ENCODE results near the gene SLC51B. TPM values are rescaled to one million over a fixed set of nuclear protein-coding genes. Genes with fewer than 3 reads are reported as not detected.
"Not testable (repeated sequence)": the region's sequence is repeated elsewhere in the genome, so short reads cannot be mapped to it uniquely, and the experiment has no call there.

Gene SLC51B
- total and polyA plus RNA-seq, 10 of the 15 experiments (the other 5 are each of a cell fraction or from before 2014, with no cell fraction given): 0.05 to 0.17 (median 0.13) TPM; not detected in 7

DNA sequence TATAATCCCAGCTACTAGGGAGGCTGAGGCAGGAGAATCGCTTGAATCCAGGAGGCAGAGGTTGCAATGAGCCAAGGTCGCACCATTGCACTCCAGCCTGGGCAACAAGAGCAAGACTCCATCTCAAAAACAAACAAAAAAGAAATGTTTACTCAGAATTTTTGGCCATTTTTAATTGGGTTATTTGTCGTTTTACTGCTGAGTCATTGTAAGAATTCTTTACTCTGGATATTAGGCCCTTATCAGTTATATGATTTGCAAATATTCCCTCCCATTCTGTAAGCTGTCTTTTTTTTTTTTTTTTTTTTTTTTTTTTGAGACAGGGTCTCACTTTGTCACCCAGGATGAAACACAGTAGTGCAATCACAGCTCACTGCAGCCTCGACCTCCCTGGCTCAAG is 34.0 kb upstream of the SLC51B start:
- H3K27ac ChIP-seq (ENCODE audit: control insufficient read depth, insufficient read depth); DNase-seq (ENCODE audit: low read depth, low spot score); H3K4me1 ChIP-seq (ENCODE audit: control insufficient read depth, insufficient read depth, low read length); H4K20me1 ChIP-seq (ENCODE audit: control insufficient read depth, insufficient read depth); H3K79me2 ChIP-seq (ENCODE audit: control insufficient read depth, insufficient read depth, low read length); H3K27me3 ChIP-seq (replicated peaks in 1 of 2; ENCODE audit: control insufficient read depth in 2 of 2, insufficient read depth in 2 of 2, low read length in 1 of 2); H2AFZ ChIP-seq (ENCODE audit: control insufficient read depth, low read depth, low read length); H3K4me3 ChIP-seq; FAIRE-seq; H3K9ac ChIP-seq (ENCODE audit: control insufficient read depth, insufficient read depth, low read length); BruUV-seq (replicated peaks); H3K9me3 ChIP-seq (replicated peaks; ENCODE audit: control insufficient read depth, insufficient read depth, low read length); intact Hi-C loops (cut with micrococcal nuclease; ENCODE audit: unreplicated experiment); ATAC-seq; H3K4me2 ChIP-seq (ENCODE audit: control insufficient read depth, insufficient read depth); in situ Hi-C loops (cut with MboI): not testable (repeated sequence)
- POLR2A ChIA-PET: interaction anchor here (0.6 to 0.7 kb wide), 3 partner anchors 15 to 138 kb away, joined by 3 to 4 read pairs (median 3); no protein-coding TSS in a partner anchor
- 75% methylated on average over 4 of the region's 4 CpGs for WGBS (ENCODE audit: insufficient coverage, insufficient replicate concordance, low lambda C conversion rate, missing lambda C conversion rate)
- SMC1A ChIA-PET (ENCODE audit: uncharacterized antibody, unreplicated experiment): interaction anchor here (0.6 to 1.8 kb wide), 3 partner anchors 11 to 281 kb away, joined by 3 to 5 read pairs (median 4); no protein-coding TSS in a partner anchor
- H3K36me3 ChIP-seq (ENCODE audit: control insufficient read depth in 2 of 2, insufficient read depth in 2 of 2, low read length in 1 of 2): peaks cover 0 to 21% of the 10 kb centered on the region in 2 experiments; a peak in 3 of 4 replicates
- RAD21 ChIA-PET (ENCODE audit: unreplicated experiment): interaction anchor here (0.9 kb wide), 1 partner anchor 8 kb away, joined by 4 read pairs; no protein-coding TSS in a partner anchor
- CTCF ChIA-PET: interaction anchor here (1.1 to 1.7 kb wide), 3 partner anchors 9 to 22 kb away, joined by 3 to 6 read pairs (median 4); no protein-coding TSS in a partner anchor

DNA sequence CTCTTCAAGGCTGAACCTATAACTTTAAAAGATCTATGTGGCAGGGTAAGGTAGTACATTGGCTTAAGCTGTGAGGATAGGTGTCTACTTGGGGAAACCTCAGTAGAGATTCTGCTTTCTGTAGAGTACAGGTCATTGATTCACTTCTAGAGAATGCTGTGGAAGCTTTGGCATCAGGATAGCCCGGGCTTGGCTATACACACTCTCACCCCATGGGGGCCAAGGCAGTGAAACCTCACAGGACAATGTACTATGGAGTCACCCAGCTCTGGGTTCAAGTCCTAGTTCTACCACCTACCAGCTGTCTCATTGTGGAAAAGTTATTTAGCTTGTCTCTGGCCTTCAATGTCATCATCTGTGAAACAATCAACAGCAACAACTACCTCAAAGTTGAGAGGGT is 24.8 kb upstream of the SLC51B start:
- Histone ChIP-seq H3K27me3 (replicated peaks in 1 of 2; ENCODE audit: control insufficient read depth in 2 of 2, insufficient read depth in 2 of 2, low read length in 1 of 2) (no peaks in the 10 kb centered on the region), H3K4me2 (ENCODE audit: control insufficient read depth, insufficient read depth) (no peak overlapping the region), H2AFZ (ENCODE audit: control insufficient read depth, low read depth, low read length) (no peak overlapping the region), H3K4me3 (no peak overlapping the region), H3K79me2 (ENCODE audit: control insufficient read depth, insufficient read depth, low read length) (no peaks in the 10 kb centered on the region), H3K9me3 (replicated peaks; ENCODE audit: control insufficient read depth, insufficient read depth, low read length) (no peaks in the 10 kb centered on the region), H3K27ac (ENCODE audit: control insufficient read depth, insufficient read depth) (no peak overlapping the region), H3K36me3 (ENCODE audit: control insufficient read depth in 2 of 2, insufficient read depth in 2 of 2, low read length in 1 of 2) (peaks cover 0 to 13% of the 10 kb centered on the region in 2 experiments; a peak in 2 of 4 replicates), H3K4me1 (ENCODE audit: control insufficient read depth, insufficient read depth, low read length) (no peaks in the 10 kb centered on the region), H3K9ac (ENCODE audit: control insufficient read depth, insufficient read depth, low read length) (no peak overlapping the region), H4K20me1 (ENCODE audit: control insufficient read depth, insufficient read depth) (no peaks in the 10 kb centered on the region)
- FAIRE-seq: no peak
- BruUV-seq (replicated peaks): no TSS peak
- peak; percentile 54; the same call in 2 of the 3 replicates for ATAC-seq
- in situ Hi-C loops (cut with MboI) (no loop called here), intact Hi-C loops (cut with micrococcal nuclease; ENCODE audit: unreplicated experiment) (no loop called here)
- ChIA-PET RAD21 (ENCODE audit: unreplicated experiment) (interaction anchor here (2.2 kb wide), 1 partner anchor 13 kb away, joined by 6 read pairs; no protein-coding TSS in a partner anchor), CTCF (interaction anchor here (0.5 to 2.8 kb wide), 4 partner anchors 9 to 284 kb away, joined by 3 to 16 read pairs (median 3); no protein-coding TSS in a partner anchor), POLR2A (no interaction called here), SMC1A (ENCODE audit: uncharacterized antibody, unreplicated experiment) (interaction anchor here (2.7 kb wide), 1 partner anchor 24 kb away, joined by 8 read pairs; no protein-coding TSS in a partner anchor)
- TF ChIP-seq, protein P1, sequence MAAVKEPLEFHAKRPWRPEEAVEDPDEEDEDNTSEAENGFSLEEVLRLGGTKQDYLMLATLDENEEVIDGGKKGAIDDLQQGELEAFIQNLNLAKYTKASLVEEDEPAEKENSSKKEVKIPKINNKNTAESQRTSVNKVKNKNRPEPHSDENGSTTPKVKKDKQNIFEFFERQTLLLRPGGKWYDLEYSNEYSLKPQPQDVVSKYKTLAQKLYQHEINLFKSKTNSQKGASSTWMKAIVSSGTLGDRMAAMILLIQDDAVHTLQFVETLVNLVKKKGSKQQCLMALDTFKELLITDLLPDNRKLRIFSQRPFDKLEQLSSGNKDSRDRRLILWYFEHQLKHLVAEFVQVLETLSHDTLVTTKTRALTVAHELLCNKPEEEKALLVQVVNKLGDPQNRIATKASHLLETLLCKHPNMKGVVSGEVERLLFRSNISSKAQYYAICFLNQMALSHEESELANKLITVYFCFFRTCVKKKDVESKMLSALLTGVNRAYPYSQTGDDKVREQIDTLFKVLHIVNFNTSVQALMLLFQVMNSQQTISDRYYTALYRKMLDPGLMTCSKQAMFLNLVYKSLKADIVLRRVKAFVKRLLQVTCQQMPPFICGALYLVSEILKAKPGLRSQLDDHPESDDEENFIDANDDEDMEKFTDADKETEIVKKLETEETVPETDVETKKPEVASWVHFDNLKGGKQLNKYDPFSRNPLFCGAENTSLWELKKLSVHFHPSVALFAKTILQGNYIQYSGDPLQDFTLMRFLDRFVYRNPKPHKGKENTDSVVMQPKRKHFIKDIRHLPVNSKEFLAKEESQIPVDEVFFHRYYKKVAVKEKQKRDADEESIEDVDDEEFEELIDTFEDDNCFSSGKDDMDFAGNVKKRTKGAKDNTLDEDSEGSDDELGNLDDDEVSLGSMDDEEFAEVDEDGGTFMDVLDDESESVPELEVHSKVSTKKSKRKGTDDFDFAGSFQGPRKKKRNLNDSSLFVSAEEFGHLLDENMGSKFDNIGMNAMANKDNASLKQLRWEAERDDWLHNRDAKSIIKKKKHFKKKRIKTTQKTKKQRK (IDR thresholded peaks at IDR 0.05; ENCODE audit: low read depth, low read length): no peak
- TF ChIP-seq FOXK2 (IDR thresholded peaks at IDR 0.05) (no peak), GATAD2B (conservative IDR thresholded peaks at IDR 0.05; ENCODE audit: low read depth) (no peak)
- no peak for DNase-seq (ENCODE audit: low read depth, low spot score)
- 100% methylated on average over 1 of the region's 1 CpG for WGBS (ENCODE audit: insufficient coverage, insufficient replicate concordance, low lambda C conversion rate, missing lambda C conversion rate)
